HG02798 (cell line): ENCODE data around the gene KIF11.
A peak's percentile ranks its signal among the peaks of the same experiment; 100 is the strongest.

ENCODE experiments used
- ATAC-seq: cut with Tn5 transposase; IDR thresholded peaks from one replicate; pipeline ENCODE4 v1.9.1; 2021; ENCODE audit warnings: mild to moderate bottlenecking; ENCODE audit not compliant: unreplicated experiment, poor library complexity

KIF11 gene

GRCh38 chr10:92667078-92667477 lies 74.1 kb downstream of the KIF11 start:
- ATAC-seq: no peak

GRCh38 chr10:92677708-92678107 lies 84.8 kb downstream of the KIF11 start:
- ATAC-seq: no peak

GRCh38 chr10:92678206-92678605 lies 85.3 kb downstream of the KIF11 start:
- no peak for ATAC-seq

- no peak for ATAC-seq
These were observed 88.4 kb downstream of the KIF11 start for GRCh38 chr10:92681306-92681834.

- ATAC-seq: no peak
These were observed 95.6 kb downstream of the KIF11 start for GRCh38 chr10:92688573-92688926.

- ATAC-seq: peak; percentile 24
These were observed 96.2 kb downstream of the KIF11 start for GRCh38 chr10:92688927-92689662.

GRCh38 chr10:92689663-92690210 lies 96.8 kb downstream of the KIF11 start, which contains the start of gene HHEX:
TSS of gene HHEX (plus strand) at chr10:92689955. CDS start at chr10:92689987, 32 bp downstream.
- ATAC-seq: peak; percentile 68

- no peak for ATAC-seq
These were observed 97.4 kb downstream of the KIF11 start for GRCh38 chr10:92690211-92690914.

- ATAC-seq: no peak
These were observed 98.1 kb downstream of the KIF11 start for GRCh38 chr10:92690915-92691590.

- ATAC-seq: no peak
These were observed 98.7 kb downstream of the KIF11 start for GRCh38 chr10:92691591-92692079.

GRCh38 chr10:92692080-92692671 lies 99.2 kb downstream of the KIF11 start:
- no peak for ATAC-seq

GRCh38 chr10:92692697-92693533 lies 100.0 kb downstream of the KIF11 start:
- ATAC-seq: no peak

- no peak for ATAC-seq
These were observed 100.6 kb downstream of the KIF11 start for GRCh38 chr10:92693534-92693893.

GRCh38 chr10:92695679-92696605 lies 103.0 kb downstream of the KIF11 start:
- ATAC-seq: no peak

- no peak for ATAC-seq
These were observed 103.9 kb downstream of the KIF11 start for GRCh38 chr10:92696606-92697383.

GRCh38 chr10:92697663-92698511 lies 105.0 kb downstream of the KIF11 start:
- ATAC-seq: no peak

GRCh38 chr10:92699193-92699517 lies 106.2 kb downstream of the KIF11 start:
- ATAC-seq: no peak
